Neuronal stem cell (in vitro differentiated cells): ENCODE data around the gene STAB2.
A peak's percentile ranks its signal among the peaks of the same experiment; 100 is the strongest.

Experiments used
- DNase-seq: peaks from one replicate; pipeline ENCODE4 v3.0.0-alpha.2; 2013; ENCODE audit warnings: low spot score
- H2AFZ ChIP-seq: one replicate; pipeline ENCODE4 v1.6.1; 2013; ENCODE audit warnings: mild to moderate bottlenecking, low read length, inconsistent platforms
- H2AK5ac ChIP-seq: 2 replicates; pipeline ENCODE4 v1.6.1; 2013; ENCODE audit warnings: low read depth, mild to moderate bottlenecking, inconsistent platforms, low read length, moderate library complexity, mixed read lengths
- H2BK120ac ChIP-seq: 2 replicates; pipeline ENCODE4 v1.6.1; 2013; ENCODE audit warnings: low read depth, mild to moderate bottlenecking, inconsistent platforms, low read length, moderate library complexity, mixed read lengths
- H2BK12ac ChIP-seq: one replicate; pipeline ENCODE4 v1.6.1; 2013; ENCODE audit warnings: low read length, inconsistent platforms
- H2BK15ac ChIP-seq: 2 replicates; pipeline ENCODE4 v1.6.1; 2013; ENCODE audit warnings: mild to moderate bottlenecking, low read length, inconsistent platforms, mixed read lengths
- H2BK5ac ChIP-seq: one replicate; pipeline ENCODE4 v1.6.1; 2013; ENCODE audit warnings: inconsistent platforms, mild to moderate bottlenecking, low read length, moderate library complexity
- H3K14ac ChIP-seq: one replicate; pipeline ENCODE4 v1.6.1; 2013; ENCODE audit warnings: low read length, inconsistent platforms
- H3K18ac ChIP-seq: 2 replicates; pipeline ENCODE4 v1.6.1; 2013; ENCODE audit warnings: low read length, inconsistent platforms
- H3K23ac ChIP-seq: 2 replicates; pipeline ENCODE4 v1.6.1; 2013; ENCODE audit warnings: low read depth, mild to moderate bottlenecking, mixed read lengths, low read length, inconsistent platforms; ENCODE audit not compliant: poor library complexity
- H3K27ac ChIP-seq: replicated peaks from 3 replicates; pipeline ENCODE4 v1.5.1; 2013; ENCODE audit warnings: low read length, inconsistent platforms
- H3K27me3 ChIP-seq, 3 experiments: 2 replicates each; pipeline ENCODE4 v1.6.1; 2013; ENCODE audit warnings: low read length in 3 of 3, mild to moderate bottlenecking in 2 of 3, inconsistent platforms in 1 of 3, low read depth in 1 of 3, mixed read lengths in 1 of 3, moderate library complexity in 1 of 3; ENCODE audit not compliant: control insufficient read depth in 3 of 3, insufficient read depth in 3 of 3
- H3K36me3 ChIP-seq, 2 donors: replicated peaks in 1 of 2; 2 replicates each; pipeline ENCODE4 v1.6.1; 2013; ENCODE audit warnings: low read length in 2 of 2; ENCODE audit not compliant: control insufficient read depth in 2 of 2, insufficient read depth in 2 of 2
- H3K4ac ChIP-seq: 2 replicates; pipeline ENCODE4 v1.6.1; 2013; ENCODE audit warnings: inconsistent platforms, mild to moderate bottlenecking, low read length, moderate library complexity
- H3K4me1 ChIP-seq, 2 donors: 1 replicate in 1 of 2; 2 replicates in 1 of 2; pipeline ENCODE4 v1.6.1; 2013; ENCODE audit warnings: low read length in 2 of 2, low read depth in 1 of 2; ENCODE audit not compliant: control insufficient read depth in 2 of 2, insufficient read depth in 1 of 2
- H3K4me2 ChIP-seq: one replicate; pipeline ENCODE4 v1.6.1; 2013; ENCODE audit warnings: mild to moderate bottlenecking, low read length, inconsistent platforms; ENCODE audit not compliant: insufficient read depth, poor library complexity, severe bottlenecking
- H3K4me3 ChIP-seq, 2 donors: 2 replicates each; pipeline ENCODE4 v1.5.1; 2013; ENCODE audit warnings: low read length in 2 of 2, mild to moderate bottlenecking in 2 of 2, inconsistent platforms in 1 of 2, moderate library complexity in 1 of 2
- H3K79me1 ChIP-seq: one replicate; pipeline ENCODE4 v1.6.1; 2013; ENCODE audit warnings: low read depth, mild to moderate bottlenecking, inconsistent platforms, low read length, moderate library complexity
- H3K9ac ChIP-seq: one replicate; pipeline ENCODE4 v1.6.1; 2013; ENCODE audit warnings: mild to moderate bottlenecking, low read depth, low read length, inconsistent platforms; ENCODE audit not compliant: poor library complexity
- H3K9me3 ChIP-seq, 2 donors: replicated peaks in 1 of 2; 2 replicates each; pipeline versions ENCODE3 to v1.6.1; 2013; ENCODE audit warnings: low read length in 2 of 2, mild to moderate bottlenecking in 2 of 2, inconsistent platforms in 1 of 2, low read depth in 1 of 2, mixed read lengths in 1 of 2, moderate library complexity in 1 of 2; ENCODE audit not compliant: control insufficient read depth in 2 of 2, insufficient read depth in 1 of 2
- H4K8ac ChIP-seq: one replicate; pipeline ENCODE4 v1.6.1; 2013; ENCODE audit warnings: low read depth, mild to moderate bottlenecking, inconsistent platforms, low read length, moderate library complexity
- H4K91ac ChIP-seq: one replicate; pipeline ENCODE4 v1.6.1; 2013; ENCODE audit warnings: low read length, low read depth, mild to moderate bottlenecking, inconsistent platforms; ENCODE audit not compliant: poor library complexity
- WGBS, 2 donors: extraction: QIAGEN DNeasy Blood & Tissue Kit; methylation state at CpG; one replicate each; pipeline ENCODE4 v1.1.7; 2013; ENCODE audit warnings: missing lambda C conversion rate in 2 of 2, mixed read lengths in 1 of 2; ENCODE audit not compliant: insufficient read length in 2 of 2, insufficient replicate concordance in 1 of 2; ENCODE audit errors: extremely low coverage in 2 of 2; 5-methylcytosine and 5-hydroxymethylcytosine counted together

Gene STAB2

DNA sequence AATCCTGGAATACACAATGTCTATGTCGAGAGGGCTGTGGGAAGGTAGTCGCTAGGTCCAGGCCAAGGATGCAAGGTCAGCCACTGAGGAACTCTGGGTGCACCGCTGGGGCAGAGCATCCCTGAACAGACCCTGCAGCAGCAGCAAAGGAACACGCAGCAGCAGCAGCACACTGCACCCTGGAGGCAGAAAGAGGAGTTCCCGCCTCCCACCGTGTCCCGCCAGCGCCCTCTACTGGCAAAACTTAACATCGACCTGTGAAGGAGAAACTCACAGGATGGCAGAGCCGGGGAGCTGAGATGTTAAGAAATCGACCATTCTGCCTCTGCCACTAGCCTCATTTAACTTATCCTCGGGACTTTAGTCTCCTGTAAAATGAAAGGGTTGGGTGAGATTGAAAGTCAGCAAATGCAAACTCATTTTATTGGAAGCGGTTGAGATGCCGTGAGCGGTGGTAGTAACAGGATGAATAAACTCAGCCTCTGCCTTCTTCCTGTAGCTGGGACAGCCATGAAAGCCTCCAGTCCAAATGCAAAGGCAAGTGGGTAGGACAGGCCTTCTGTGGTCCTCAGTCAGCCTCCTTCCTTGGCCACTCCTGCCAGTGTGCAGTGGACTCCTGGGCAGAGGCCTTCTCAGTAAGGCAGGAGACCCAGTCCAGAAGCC, 45.6 kb downstream of the STAB2 start:
- peak; percentile 58 for DNase-seq
- no CpG with 5 or more reads among the region's 15 CpGs for WGBS, 2 donors

DNA sequence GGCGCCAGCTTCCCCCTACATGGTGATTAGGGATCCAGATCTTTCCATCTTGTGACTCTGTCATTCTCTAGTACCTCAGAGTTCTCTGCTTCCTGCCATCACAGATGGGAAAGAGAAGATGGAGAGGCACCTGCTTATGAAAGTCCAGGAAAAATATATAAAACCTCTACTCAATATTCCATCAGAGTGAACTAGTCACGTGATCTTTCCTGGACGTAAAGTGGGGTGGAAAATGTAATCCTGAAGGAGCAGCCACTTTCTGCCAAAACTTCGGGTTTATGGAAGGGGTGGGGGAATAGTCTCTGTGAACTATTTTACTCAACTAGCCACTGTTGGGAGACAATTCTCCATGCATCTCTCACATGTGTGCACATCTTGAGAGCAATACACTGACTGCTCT, 47.7 kb downstream of the STAB2 start:
- Histone ChIP-seq H3K18ac (no peak overlapping the region), H2BK15ac (no peak overlapping the region), H3K4me3 (no peak overlapping the region), H2BK120ac (no peak overlapping the region), H3K9me3 (peaks cover 0 to 6% of the 10 kb centered on the region in 2 donors), H2AK5ac (no peak overlapping the region), H3K14ac (no peak overlapping the region), H2BK12ac (no peak overlapping the region), H2AFZ (no peak overlapping the region), H3K4me1 (no peaks in the 10 kb centered on the region), H3K23ac (no peak overlapping the region), H4K91ac (no peak overlapping the region), H3K4me2 (no peak overlapping the region), H3K27ac (no peak overlapping the region), H3K4ac (no peak overlapping the region), H2BK5ac (no peak overlapping the region), H3K27me3 (no peaks in the 10 kb centered on the region), H3K79me1 (no peaks in the 10 kb centered on the region), H3K9ac (no peak overlapping the region), H3K36me3 (no peaks in the 10 kb centered on the region), H4K8ac (no peak overlapping the region)
- WGBS, 2 donors: no CpG with 5 or more reads among the region's 4 CpGs
- no peak for DNase-seq

More for the DNA sequence above, 45.6 kb downstream of the STAB2 start:
- Histone ChIP-seq H3K27ac (no peak overlapping the region), H3K27me3 (no peaks in the 10 kb centered on the region), H3K4me2 (no peak overlapping the region), H3K4ac (no peak overlapping the region), H4K91ac (no peak overlapping the region), H4K8ac (no peak overlapping the region), H3K23ac (no peak overlapping the region), H2BK120ac (no peak overlapping the region), H2BK12ac (no peak overlapping the region), H3K4me3 (no peak overlapping the region), H3K79me1 (no peaks in the 10 kb centered on the region), H3K4me1 (no peaks in the 10 kb centered on the region), H2BK15ac (no peak overlapping the region), H3K18ac (no peak overlapping the region), H2AFZ (peak overlapping the region; percentile 9), H3K9me3 (peaks cover 0 to 6% of the 10 kb centered on the region in 2 donors), H3K36me3 (no peaks in the 10 kb centered on the region), H3K14ac (no peak overlapping the region), H2BK5ac (no peak overlapping the region), H3K9ac (no peak overlapping the region), H2AK5ac (no peak overlapping the region)

DNA sequence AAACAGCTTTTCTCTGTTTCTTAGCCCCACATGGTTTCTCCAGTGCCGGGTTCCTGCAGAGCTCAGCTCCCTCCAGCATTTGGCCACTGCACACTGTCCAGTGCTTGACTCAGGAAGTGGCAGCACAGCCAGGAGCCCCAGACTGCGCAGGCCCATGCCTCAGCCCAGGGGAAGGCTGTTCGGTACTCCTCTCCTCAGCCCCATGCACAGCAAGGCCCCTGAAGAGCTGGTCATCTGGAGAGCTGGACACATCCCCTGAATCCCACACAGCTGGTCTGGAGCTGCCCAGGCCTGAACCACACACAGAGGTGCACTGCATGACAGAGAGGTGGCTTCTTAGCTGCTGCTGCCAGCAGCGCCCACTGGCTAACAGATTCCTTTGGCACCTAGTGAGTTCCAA, 48.3 kb downstream of the STAB2 start:
- Histone ChIP-seq H2BK120ac (no peak overlapping the region), H3K14ac (peak overlapping the region; percentile 60), H3K9ac (no peak overlapping the region), H2AFZ (no peak overlapping the region), H3K27ac (no peak overlapping the region), H3K9me3 (peaks cover 0 to 9% of the 10 kb centered on the region in 2 donors), H3K4me2 (no peak overlapping the region), H2BK5ac (no peak overlapping the region), H3K4me3 (no peak overlapping the region), H3K27me3 (no peaks in the 10 kb centered on the region), H3K23ac (peak overlapping the region; percentile 10), H2AK5ac (peak overlapping the region; percentile 94), H2BK15ac (no peak overlapping the region), H2BK12ac (no peak overlapping the region), H3K4me1 (no peaks in the 10 kb centered on the region), H4K8ac (no peak overlapping the region), H3K36me3 (no peaks in the 10 kb centered on the region), H3K18ac (no peak overlapping the region), H4K91ac (no peak overlapping the region), H3K79me1 (no peaks in the 10 kb centered on the region), H3K4ac (no peak overlapping the region)
- DNase-seq: no peak
- no CpG with 5 or more reads among the region's 4 CpGs for WGBS, 2 donors

DNA sequence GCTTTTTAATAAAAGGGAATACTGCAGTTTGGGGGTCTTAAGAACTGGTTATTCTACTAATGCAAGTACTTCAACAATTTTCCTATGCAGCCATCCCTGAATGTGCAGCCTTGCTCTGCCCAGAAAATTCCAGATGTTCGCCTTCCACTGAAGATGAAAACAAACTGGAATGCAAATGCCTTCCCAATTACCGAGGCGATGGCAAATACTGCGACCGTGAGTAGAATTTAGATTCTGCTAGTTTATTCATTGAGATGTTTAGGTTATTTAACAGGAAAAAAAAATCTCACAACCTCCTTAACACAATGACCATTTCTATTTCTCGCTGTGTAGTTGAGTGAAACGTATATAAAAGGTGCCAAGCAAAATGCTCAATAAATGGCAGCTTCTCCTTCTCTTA, 49.9 kb downstream of the STAB2 start:
- Histone ChIP-seq H3K14ac (no peak overlapping the region), H3K27ac (no peak overlapping the region), H3K79me1 (no peaks in the 10 kb centered on the region), H2BK12ac (no peak overlapping the region), H3K9me3 (peaks cover 0 to 9% of the 10 kb centered on the region in 2 donors), H2BK15ac (no peak overlapping the region), H4K91ac (no peak overlapping the region), H3K27me3 (no peaks in the 10 kb centered on the region), H3K36me3 (no peaks in the 10 kb centered on the region), H3K4me1 (no peaks in the 10 kb centered on the region), H2BK5ac (no peak overlapping the region), H3K4me2 (no peak overlapping the region), H2BK120ac (no peak overlapping the region), H3K4ac (no peak overlapping the region), H3K23ac (no peak overlapping the region), H2AK5ac (no peak overlapping the region), H2AFZ (no peak overlapping the region), H3K18ac (no peak overlapping the region), H4K8ac (no peak overlapping the region), H3K9ac (no peak overlapping the region), H3K4me3 (no peak overlapping the region)
- DNase-seq: no peak
- WGBS, 2 donors: no CpG with 5 or more reads among the region's 7 CpGs
